Fibroblast of the aortic adventitia (primary cell): Measurements from ENCODE around the gene LRRC72. TPM values are rescaled to one million over a fixed set of nuclear protein-coding genes. Genes with fewer than 3 reads are reported as not detected.
"Not testable (repeated sequence)": the region's sequence is repeated elsewhere in the genome, so short reads cannot be mapped to it uniquely, and the experiment has no call there.

Source experiments
- DNase-seq: peaks from one replicate; pipeline ENCODE4 v3.0.0-alpha.2; 2010; ENCODE audit warnings: low read depth
- H3K4me3 ChIP-seq: 2 replicates; pipeline ENCODE4 v1.5.1; 2011; ENCODE audit warnings: low read depth, mild to moderate bottlenecking, control low read depth, low read length, moderate library complexity
- total RNA-seq: library from RNA; depleted of rRNA; stranded (reverse); fragments of >200 nt; gene quantifications from 2 replicates; pipeline ENCODE4 v1.2.3, GENCODE V29; 2012; ENCODE audit warnings: low replicate concordance
- TF ChIP-seq, protein P1 (sequence below): IDR thresholded peaks from 2 replicates; pipeline ENCODE4 v1.5.1; 2011; ENCODE audit warnings: mild to moderate bottlenecking, low read length, control low read depth, inconsistent platforms; ENCODE audit not compliant: insufficient read depth

The LRRC72 gene
- total RNA-seq, 1 donor: not detected

GRCh38 chr7:16509829-16510228, 16.8 kb upstream of the LRRC72 start:
- TF ChIP-seq, protein P1, sequence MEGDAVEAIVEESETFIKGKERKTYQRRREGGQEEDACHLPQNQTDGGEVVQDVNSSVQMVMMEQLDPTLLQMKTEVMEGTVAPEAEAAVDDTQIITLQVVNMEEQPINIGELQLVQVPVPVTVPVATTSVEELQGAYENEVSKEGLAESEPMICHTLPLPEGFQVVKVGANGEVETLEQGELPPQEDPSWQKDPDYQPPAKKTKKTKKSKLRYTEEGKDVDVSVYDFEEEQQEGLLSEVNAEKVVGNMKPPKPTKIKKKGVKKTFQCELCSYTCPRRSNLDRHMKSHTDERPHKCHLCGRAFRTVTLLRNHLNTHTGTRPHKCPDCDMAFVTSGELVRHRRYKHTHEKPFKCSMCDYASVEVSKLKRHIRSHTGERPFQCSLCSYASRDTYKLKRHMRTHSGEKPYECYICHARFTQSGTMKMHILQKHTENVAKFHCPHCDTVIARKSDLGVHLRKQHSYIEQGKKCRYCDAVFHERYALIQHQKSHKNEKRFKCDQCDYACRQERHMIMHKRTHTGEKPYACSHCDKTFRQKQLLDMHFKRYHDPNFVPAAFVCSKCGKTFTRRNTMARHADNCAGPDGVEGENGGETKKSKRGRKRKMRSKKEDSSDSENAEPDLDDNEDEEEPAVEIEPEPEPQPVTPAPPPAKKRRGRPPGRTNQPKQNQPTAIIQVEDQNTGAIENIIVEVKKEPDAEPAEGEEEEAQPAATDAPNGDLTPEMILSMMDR: no peak
- H3K4me3 ChIP-seq: no peak overlapping the region
- no peak for DNase-seq

- no peak for DNase-seq
- TF ChIP-seq, protein P1: no peak
- no peak overlapping the region for H3K4me3 ChIP-seq
Measured at GRCh38 chr7:16511314-16511713, 15.3 kb upstream of the LRRC72 start.

- no peak overlapping the region for H3K4me3 ChIP-seq
- TF ChIP-seq, protein P1: no peak
- no peak for DNase-seq
Measured at GRCh38 chr7:16512097-16512496, 14.5 kb upstream of the LRRC72 start.

GRCh38 chr7:16514271-16514670, 12.4 kb upstream of the LRRC72 start:
- H3K4me3 ChIP-seq: no peak overlapping the region
- TF ChIP-seq, protein P1: no peak
- no peak for DNase-seq

GRCh38 chr7:16514729-16515128, 11.9 kb upstream of the LRRC72 start:
- no peak overlapping the region for H3K4me3 ChIP-seq
- TF ChIP-seq, protein P1: no peak
- DNase-seq: no peak

DNA sequence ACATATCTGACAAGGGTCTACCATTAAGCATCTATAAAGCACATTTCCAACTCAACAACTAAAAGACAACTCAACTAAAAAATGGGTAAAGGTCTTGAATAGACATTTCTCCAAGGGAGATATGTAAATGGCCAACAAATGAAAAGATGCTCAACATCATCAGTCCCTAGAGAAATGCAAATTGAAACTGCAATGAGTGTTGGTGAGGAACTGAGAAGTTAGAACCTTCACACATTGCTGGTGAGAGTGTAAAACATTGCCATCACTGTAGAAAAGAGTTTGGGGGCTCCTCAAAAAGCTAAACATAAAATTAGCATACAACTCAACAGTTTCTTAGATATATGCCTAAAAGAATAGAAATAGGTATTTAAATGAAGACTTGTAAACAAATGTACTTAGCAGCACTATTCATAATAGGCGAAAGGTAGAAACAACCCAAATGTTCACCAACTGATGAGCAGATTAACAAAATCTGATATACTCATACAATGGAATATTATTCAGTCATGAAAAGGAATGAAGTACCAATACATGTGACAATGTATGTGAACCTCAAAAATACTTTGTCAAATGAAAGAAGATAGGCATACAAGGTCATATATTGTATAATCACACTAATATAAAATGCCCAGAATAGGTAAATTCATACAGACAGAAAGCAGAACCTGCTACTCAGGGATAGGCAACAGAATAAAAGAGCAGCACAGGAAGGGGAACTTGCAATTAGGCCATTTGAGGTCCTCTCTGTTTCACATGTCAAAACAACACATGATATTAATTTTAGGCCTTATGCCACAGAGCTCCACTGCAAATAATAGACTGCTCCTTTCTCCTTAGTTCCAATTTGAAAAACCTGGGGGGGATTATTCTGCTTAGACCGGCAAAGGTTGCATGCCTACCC, 10.6 kb upstream of the LRRC72 start:
- DNase-seq: no peak
- no peak overlapping the region for H3K4me3 ChIP-seq
- TF ChIP-seq, protein P1: no peak

DNA sequence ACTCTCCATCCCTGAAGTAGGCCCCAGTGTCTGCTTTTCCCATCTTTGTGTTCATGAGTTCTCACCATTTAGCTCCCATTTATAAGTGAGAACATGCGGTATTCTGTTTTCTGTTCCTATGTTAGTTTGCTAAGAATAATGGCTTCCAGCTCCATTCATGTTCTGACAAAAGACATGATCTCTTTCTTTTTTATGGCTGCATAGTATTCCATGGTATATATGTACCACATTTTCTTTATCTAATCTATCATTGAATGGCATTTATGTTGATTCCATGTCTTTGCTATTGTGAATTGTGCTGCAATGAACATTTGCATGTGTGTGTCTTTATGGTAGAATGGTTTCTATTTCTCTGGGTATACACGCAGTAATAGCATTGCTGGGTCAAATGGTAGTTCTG, 6.6 kb upstream of the LRRC72 start:
- not testable (repeated sequence) for DNase-seq, H3K4me3 ChIP-seq
